ENCODE results near the gene REV3L. TPM values are rescaled to one million over a fixed set of nuclear protein-coding genes. Genes with fewer than 3 reads are reported as not detected.

REV3L gene
- total and polyA plus RNA-seq, 4 donors = 3.8 to 17.7 (median 11.2) TPM

DNA sequence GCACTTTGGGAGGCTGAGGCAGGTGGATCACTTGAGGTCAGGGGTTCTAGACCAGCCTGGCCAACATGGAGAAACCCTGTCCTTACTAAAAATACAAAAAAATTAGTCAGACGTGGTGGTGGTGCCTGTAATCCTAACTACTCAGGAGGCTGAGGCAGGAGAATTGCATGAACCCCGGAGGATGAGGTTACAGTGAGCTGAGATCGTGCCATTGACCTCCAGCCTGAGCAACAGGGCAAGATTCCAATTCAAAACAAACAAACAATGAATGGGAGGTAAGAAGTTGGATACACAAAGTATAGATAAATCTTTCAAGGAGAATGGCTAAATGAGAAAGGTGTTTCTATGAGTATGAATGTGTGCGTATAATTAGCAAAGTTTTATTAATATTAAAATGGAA lies 75.3 kb downstream of the REV3L start (continued):
- TF ChIP-seq REST (IDR thresholded peaks at IDR 0.05) (no peak), RXRA (IDR thresholded peaks at IDR 0.05) (peak; percentile 81 to 83), JUND (IDR thresholded peaks at IDR 0.05) (no peak), RAD21 (IDR thresholded peaks at IDR 0.05) (peak in 1 of 2 donors; percentile 18), HNF4A (conservative IDR thresholded peaks at IDR 0.05) (peak; percentile 56 to 64), FOXA1 (IDR thresholded peaks at IDR 0.05) (no peak)

GRCh38 chr6:111406200-111406721 lies 76.8 kb downstream of the REV3L start:
- Histone ChIP-seq H3K4me3 (ENCODE audit: low read depth in 1 of 3, low read length in 3 of 3) (no peak overlapping the region), H3K36me3 (ENCODE audit: control insufficient read depth in 4 of 4, insufficient read depth in 3 of 4, low read depth in 1 of 4, low read length in 3 of 4) (peaks cover 2 to 16% (median 7%) of the 10 kb centered on the region in 4 donors), H3K9ac (ENCODE audit: low read depth in 1 of 2, low read length in 2 of 2) (no peak overlapping the region), H3K9me3 (ENCODE audit: control insufficient read depth in 4 of 4, low read length in 3 of 4) (peaks cover 0 to 3% (median 0%) of the 10 kb centered on the region in 4 donors), H3K27me3 (ENCODE audit: control insufficient read depth in 4 of 4, insufficient read depth in 4 of 4, low read length in 3 of 4) (no peaks in the 10 kb centered on the region), H3K4me1 (ENCODE audit: control insufficient read depth in 4 of 4, insufficient read depth in 4 of 4, low read length in 3 of 4) (peaks cover 0 to 9% (median 4%) of the 10 kb centered on the region in 4 donors), H3K27ac (ENCODE audit: low read depth in 1 of 2, low read length in 2 of 2) (peak overlapping the region in 1 of 2 donors; percentile 46)
- TF ChIP-seq RXRA (IDR thresholded peaks at IDR 0.05) (no peak), CTCF (IDR thresholded peaks at IDR 0.05; ENCODE audit: low read depth, low read length, missing input control) (no peak), ATF3 (IDR thresholded peaks at IDR 0.05) (no peak), FOXA1 (IDR thresholded peaks at IDR 0.05) (no peak), GABPA (IDR thresholded peaks at IDR 0.05 in 1 of 2, conservative IDR thresholded peaks at IDR 0.05 in 1 of 2) (no peak)
- DNase-seq (ENCODE audit: low spot score) = no peak
- 78% methylated on average over 3 of the region's 3 CpGs for WGBS

DNA sequence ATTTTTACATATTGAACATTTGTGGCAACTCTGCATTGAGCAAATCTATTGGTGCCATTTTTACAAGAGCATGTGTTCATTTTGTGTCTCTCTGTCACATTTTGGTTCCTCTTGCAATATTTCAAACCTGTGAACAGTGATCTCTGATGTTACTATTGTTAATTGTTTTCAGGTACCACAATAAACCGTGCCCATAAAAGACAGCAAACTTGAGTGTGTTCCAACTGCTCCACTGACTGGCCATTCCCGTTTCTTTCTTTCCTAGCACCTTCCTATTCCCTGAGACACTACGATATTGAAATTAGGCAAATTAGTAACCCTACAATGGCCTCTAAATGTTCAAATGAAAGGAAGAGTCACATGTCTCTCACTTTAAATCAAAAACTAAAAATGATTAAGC lies 79.6 kb downstream of the REV3L start:
- Histone ChIP-seq H3K9me3 (ENCODE audit: control insufficient read depth in 4 of 4, low read length in 3 of 4) (peaks cover 0 to 3% (median 0%) of the 10 kb centered on the region in 4 donors), H3K27me3 (ENCODE audit: control insufficient read depth in 4 of 4, insufficient read depth in 4 of 4, low read length in 3 of 4) (no peaks in the 10 kb centered on the region), H3K4me3 (ENCODE audit: low read depth in 1 of 3, low read length in 3 of 3) (no peak overlapping the region), H3K4me1 (ENCODE audit: control insufficient read depth in 4 of 4, insufficient read depth in 4 of 4, low read length in 3 of 4) (peaks cover 0 to 8% (median 3%) of the 10 kb centered on the region in 4 donors), H3K27ac (ENCODE audit: low read depth in 1 of 2, low read length in 2 of 2) (no peak overlapping the region), H3K36me3 (ENCODE audit: control insufficient read depth in 4 of 4, insufficient read depth in 3 of 4, low read depth in 1 of 4, low read length in 3 of 4) (peaks cover 2 to 19% (median 7%) of the 10 kb centered on the region in 4 donors), H3K9ac (ENCODE audit: low read depth in 1 of 2, low read length in 2 of 2) (no peak overlapping the region)
- no peak for DNase-seq (ENCODE audit: low spot score)
- TF ChIP-seq FOXA1 (IDR thresholded peaks at IDR 0.05) (no peak), REST (IDR thresholded peaks at IDR 0.05) (no peak), JUND (IDR thresholded peaks at IDR 0.05) (no peak), HNF4G (IDR thresholded peaks at IDR 0.05) (no peak), TAF1 (conservative IDR thresholded peaks at IDR 0.05) (no peak), SP1 (IDR thresholded peaks at IDR 0.05) (no peak), GABPA (IDR thresholded peaks at IDR 0.05 in 1 of 2, conservative IDR thresholded peaks at IDR 0.05 in 1 of 2) (no peak), EGR1 (IDR thresholded peaks at IDR 0.05; ENCODE audit: low read depth in 2 of 2) (no peak), HNF4A (conservative IDR thresholded peaks at IDR 0.05) (no peak), RXRA (IDR thresholded peaks at IDR 0.05) (no peak), RAD21 (IDR thresholded peaks at IDR 0.05) (no peak), ZBTB33 (IDR thresholded peaks at IDR 0.05) (no peak), FOXA2 (IDR thresholded peaks at IDR 0.05) (no peak)
- WGBS = 92% methylated on average over 3 of the region's 3 CpGs
